Spleen (tissue), 7 donors: Measurements from ENCODE around the gene UBE2L5.

ENCODE experiments used
- POLR2AphosphoS5 ChIP-seq, 3 donors: sonication (generic); formaldehyde crosslinking; IDR thresholded peaks; one replicate each; pipeline ENCODE4 v1.5.1; 2017; ENCODE audit warnings: antibody characterized with exemption in 3 of 3
- TF ChIP-seq, protein P1 (sequence below), 11 experiments: fragments of 200-600 bp in 7 of 11; fragments of 450-650 bp in 4 of 11; sonication (generic) in 4 of 11; IDR thresholded peaks in 8 of 11; conservative IDR thresholded peaks in 3 of 11; 1 replicate in 7 of 11; 2 replicates in 4 of 11; pipeline versions ENCODE4 v1.4.0 to v1.8.0; 2016 to 2021; ENCODE audit warnings: antibody characterized with exemption in 11 of 11, inconsistent platforms in 4 of 11, mild to moderate bottlenecking in 1 of 11
- donor health status: DM: no; HTN: no; CAD: no; lungs with moderate emphysema.
- donor health status: DM: no; HTN: no; CAD: no.
- donor health status: DM: no; HTN: no; CAD: no.

DNA sequence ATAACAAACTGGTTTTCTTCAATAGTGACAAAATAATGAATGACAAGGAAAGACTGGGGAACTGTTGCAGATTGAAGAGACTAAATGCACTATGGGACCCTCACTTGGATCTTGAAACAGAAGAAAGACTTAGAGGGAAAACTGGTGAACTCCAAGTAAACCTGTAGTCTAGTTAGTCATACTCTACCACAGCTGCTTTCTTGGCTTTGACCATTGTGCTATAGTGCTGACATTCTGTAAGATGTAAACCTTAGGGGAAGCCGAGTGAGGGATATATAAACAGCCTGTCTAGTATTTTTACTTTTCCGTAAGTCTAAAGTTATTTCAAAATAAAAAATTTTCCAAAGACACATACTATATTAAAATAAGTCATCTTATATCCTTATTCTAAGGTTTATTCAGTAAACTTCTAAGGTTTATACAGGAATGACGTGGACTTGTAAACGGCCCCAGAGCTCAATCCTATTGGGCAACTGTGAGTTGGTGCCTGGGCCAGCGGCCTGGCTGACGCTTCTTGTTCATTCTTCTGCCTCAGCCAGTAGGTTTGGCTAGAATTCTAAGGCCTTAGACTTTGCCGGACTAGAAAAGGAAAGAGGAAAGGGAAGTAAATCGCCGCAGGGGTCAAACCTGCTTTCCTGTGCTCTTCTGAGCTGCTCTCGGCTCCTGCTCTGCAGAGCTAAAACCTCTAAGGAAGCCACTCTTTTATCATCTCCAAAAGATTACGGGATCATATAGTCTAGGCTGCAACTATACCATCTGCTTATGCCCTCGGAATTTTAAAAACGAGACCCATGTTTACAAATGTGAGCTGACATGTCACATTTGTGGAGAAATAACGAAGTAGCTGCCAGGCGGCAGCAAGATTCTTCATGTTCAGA lies 33.6 kb upstream of the UBE2L5 start:
- TF ChIP-seq, protein P1, sequence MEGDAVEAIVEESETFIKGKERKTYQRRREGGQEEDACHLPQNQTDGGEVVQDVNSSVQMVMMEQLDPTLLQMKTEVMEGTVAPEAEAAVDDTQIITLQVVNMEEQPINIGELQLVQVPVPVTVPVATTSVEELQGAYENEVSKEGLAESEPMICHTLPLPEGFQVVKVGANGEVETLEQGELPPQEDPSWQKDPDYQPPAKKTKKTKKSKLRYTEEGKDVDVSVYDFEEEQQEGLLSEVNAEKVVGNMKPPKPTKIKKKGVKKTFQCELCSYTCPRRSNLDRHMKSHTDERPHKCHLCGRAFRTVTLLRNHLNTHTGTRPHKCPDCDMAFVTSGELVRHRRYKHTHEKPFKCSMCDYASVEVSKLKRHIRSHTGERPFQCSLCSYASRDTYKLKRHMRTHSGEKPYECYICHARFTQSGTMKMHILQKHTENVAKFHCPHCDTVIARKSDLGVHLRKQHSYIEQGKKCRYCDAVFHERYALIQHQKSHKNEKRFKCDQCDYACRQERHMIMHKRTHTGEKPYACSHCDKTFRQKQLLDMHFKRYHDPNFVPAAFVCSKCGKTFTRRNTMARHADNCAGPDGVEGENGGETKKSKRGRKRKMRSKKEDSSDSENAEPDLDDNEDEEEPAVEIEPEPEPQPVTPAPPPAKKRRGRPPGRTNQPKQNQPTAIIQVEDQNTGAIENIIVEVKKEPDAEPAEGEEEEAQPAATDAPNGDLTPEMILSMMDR (IDR thresholded peaks at IDR 0.05 in 8 of 11, conservative IDR thresholded peaks at IDR 0.05 in 3 of 11) = no peak
- peak in 1 of 3 donors; percentile 34 for TF ChIP-seq POLR2AphosphoS5 (IDR thresholded peaks at IDR 0.05)
